GM12872 (cell line): ENCODE measurements around the gene LMX1B.
A peak's percentile ranks its signal among the peaks of the same experiment; 100 is the strongest.

Experiments
- CTCF ChIP-seq: IDR thresholded peaks from 3 replicates; pipeline ENCODE4 v1.5.1; 2011; ENCODE audit warnings: low read depth, mild to moderate bottlenecking, low read length, moderate library complexity; ENCODE audit not compliant: insufficient read depth

The LMX1B gene

GRCh38 chr9:126700296-126700695 lies 86.6 kb downstream of the LMX1B start:
- TF ChIP-seq CTCF = no peak

GRCh38 chr9:126700903-126701812 lies 87.4 kb downstream of the LMX1B start:
- TF ChIP-seq CTCF = no peak

GRCh38 chr9:126701813-126702140 lies 88.0 kb downstream of the LMX1B start:
- no peak for TF ChIP-seq CTCF

GRCh38 chr9:126702151-126703001 lies 88.6 kb downstream of the LMX1B start:
- peak; percentile 80 for TF ChIP-seq CTCF

GRCh38 chr9:126703002-126703865 lies 89.5 kb downstream of the LMX1B start:
- TF ChIP-seq CTCF = no peak

- TF ChIP-seq CTCF = no peak
Observed at GRCh38 chr9:126703866-126704156, 90.1 kb downstream of the LMX1B start.
